ENCODE results near the gene TBC1D5. TPM values are rescaled to one million over a fixed set of nuclear protein-coding genes. Genes with fewer than 3 reads are reported as not detected.

Gene TBC1D5
- total and polyA plus RNA-seq, 12 donors: 6.4 to 108 (median 70.7) TPM

GRCh38 chr3:17304969-17305368 is 437.5 kb downstream of the TBC1D5 start:
- no peak for TF ChIP-seq CTCF (IDR thresholded peaks at IDR 0.05)
- TF ChIP-seq POLR2A (IDR thresholded peaks at IDR 0.05): no peak
- intact Hi-C loops (cut with DNase I): no loop called here
- no peaks in the 10 kb centered on the region for H3K36me3 ChIP-seq (replicated peaks in 1 of 2)
- no peak overlapping the region for H3K27ac ChIP-seq
- no peaks in the 10 kb centered on the region for H3K9me3 ChIP-seq (replicated peaks in 1 of 3)
- DNase-seq: no peak
- H3K4me3 ChIP-seq: no peak overlapping the region
- H3K27me3 ChIP-seq: no peaks in the 10 kb centered on the region
- 0 to 46% (median 20%) methylated on average over 1 of the region's 1 CpG for WGBS, 4 donors
- H3K4me1 ChIP-seq (replicated peaks in 1 of 2): peaks cover 0 to 16% of the 10 kb centered on the region in 2 donors

GRCh38 chr3:17302774-17303173 is 439.7 kb downstream of the TBC1D5 start:
- H3K4me1 ChIP-seq (replicated peaks in 1 of 2): peaks cover 0 to 18% of the 10 kb centered on the region in 2 donors
- no peak for TF ChIP-seq POLR2A (IDR thresholded peaks at IDR 0.05)
- TF ChIP-seq CTCF (IDR thresholded peaks at IDR 0.05): no peak
- H3K36me3 ChIP-seq (replicated peaks in 1 of 2): no peaks in the 10 kb centered on the region
- DNase-seq: peak; percentile 28 to 83 (median 71)
- no peaks in the 10 kb centered on the region for H3K9me3 ChIP-seq (replicated peaks in 1 of 3)
- H3K27ac ChIP-seq: no peak overlapping the region
- no peak overlapping the region for H3K4me3 ChIP-seq
- no peaks in the 10 kb centered on the region for H3K27me3 ChIP-seq
- intact Hi-C loops (cut with DNase I): no loop called here

GRCh38 chr3:17302170-17302569 is 440.3 kb downstream of the TBC1D5 start:
- intact Hi-C loops (cut with DNase I): no loop called here
- no peak for DNase-seq
- Histone ChIP-seq H3K36me3 (replicated peaks in 1 of 2) (no peaks in the 10 kb centered on the region), H3K27ac (no peak overlapping the region), H3K4me1 (replicated peaks in 1 of 2) (peaks cover 0 to 18% of the 10 kb centered on the region in 2 donors), H3K4me3 (no peak overlapping the region), H3K27me3 (no peaks in the 10 kb centered on the region), H3K9me3 (replicated peaks in 1 of 3) (no peaks in the 10 kb centered on the region)
- 89 to 93% (median 91%) methylated on average over 2 of the region's 2 CpGs for WGBS, 4 donors
- TF ChIP-seq POLR2A (IDR thresholded peaks at IDR 0.05) (no peak), CTCF (IDR thresholded peaks at IDR 0.05) (no peak)

- no peaks in the 10 kb centered on the region for H3K9me3 ChIP-seq (replicated peaks in 1 of 3)
- 47 to 66% (median 60%) methylated on average over 2 of the region's 2 CpGs for WGBS, 4 donors
- no peaks in the 10 kb centered on the region for H3K27me3 ChIP-seq
- peak in 4 of 7 donors; percentile 21 to 53 (median 28) for DNase-seq
- no peaks in the 10 kb centered on the region for H3K36me3 ChIP-seq (replicated peaks in 1 of 2)
- H3K4me3 ChIP-seq: no peak overlapping the region
- peaks cover 0 to 18% of the 10 kb centered on the region in 2 donors for H3K4me1 ChIP-seq (replicated peaks in 1 of 2)
- TF ChIP-seq CTCF (IDR thresholded peaks at IDR 0.05): no peak
- TF ChIP-seq POLR2A (IDR thresholded peaks at IDR 0.05): no peak
- intact Hi-C loops (cut with DNase I): no loop called here
- H3K27ac ChIP-seq: no peak overlapping the region
Measured at GRCh38 chr3:17301271-17301670, 441.2 kb downstream of the TBC1D5 start.
